HCT116 (cell line): ENCODE results near the gene CFAP99. TPM values are rescaled to one million over a fixed set of nuclear protein-coding genes. Genes with fewer than 3 reads are reported as not detected.

ENCODE experiments used
- ATAC-seq: fragments of 200-7000 bp; cut with Tn5 transposase; 2 replicates; pipeline ENCODE4 v1.9.1; 2020; ENCODE audit warnings: mild to moderate bottlenecking, moderate library complexity
- BruUV-seq: library from RNA; stranded (reverse); fragments of 400-500 nt; replicated peaks from 2 replicates; lab custom pipeline; 2021; lab: Mats Ljungman, UMichigan
- CTCF ChIA-PET: fragments of 300-600 bp; sonication (Branson Sonifier 250); formaldehyde crosslinking; loops from one replicate; lab custom pipeline; 2021; ENCODE audit warnings: antibody characterized with exemption; lab: Charles Lee
- POLR2A ChIA-PET: fragments of 300-600, 350-600 bp; sonication (Branson Sonifier 250); formaldehyde crosslinking; loops from one replicate; lab custom pipeline; 2021; ENCODE audit warnings: antibody characterized with exemption; lab: Charles Lee
- RAD21 ChIA-PET, 2 experiments: fragments of 300-600 bp; sonication (Branson Sonifier 250); formaldehyde crosslinking; loops; one replicate each; lab custom pipeline; 2023; ENCODE audit warnings: low total read pairs in 2 of 2; ENCODE audit not compliant: uncharacterized antibody in 2 of 2, unreplicated experiment in 2 of 2, low non-redundant PET in 1 of 2; lab: Charles Lee
- DNase-seq: peaks from one replicate; pipeline ENCODE4 v3.0.0-alpha.2; 2010; ENCODE audit warnings: low read depth, low spot score
- H2AFZ ChIP-seq: fragments of 200-600 bp; shearing (Covaris generic), sonication (generic); 2 replicates; pipeline ENCODE4 v1.6.1; 2017; ENCODE audit warnings: low read depth, mixed run types, mixed read lengths, antibody characterized with exemption, low read length; ENCODE audit not compliant: poor library complexity, severe bottlenecking
- H3K27ac ChIP-seq: 2 replicates; pipeline ENCODE4 v1.5.1; 2012; ENCODE audit warnings: low read depth, low read length
- H3K27me3 ChIP-seq: fragments of 200-600 bp; sonication (generic); 2 replicates; pipeline ENCODE4 v1.6.1; 2016; ENCODE audit warnings: mixed run types, low read length, mixed read lengths; ENCODE audit not compliant: insufficient read depth
- H3K36me3 ChIP-seq, 2 experiments: fragments of 200-500 bp in 1 of 2; fragments of 200-600 bp in 1 of 2; sonication (Bioruptor generic) in 1 of 2; sonication (generic) in 1 of 2; 2 replicates each; pipeline versions ENCODE4 v1.5.1 to v1.6.1; 2014 to 2016; ENCODE audit warnings: low read length in 2 of 2, inconsistent platforms in 1 of 2, mixed read lengths in 1 of 2, mixed run types in 1 of 2; ENCODE audit not compliant: insufficient read depth in 2 of 2, control insufficient read depth in 1 of 2
- H3K4me1 ChIP-seq, 2 experiments: fragments of 200-600 bp in 1 of 2; sonication (generic) in 1 of 2; 2 replicates each; pipeline versions ENCODE4 v1.5.1 to v1.6.1; 2012 to 2017; ENCODE audit warnings: low read length in 2 of 2, inconsistent platforms in 1 of 2, mild to moderate bottlenecking in 1 of 2, mixed read lengths in 1 of 2, mixed run types in 1 of 2, moderate library complexity in 1 of 2; ENCODE audit not compliant: insufficient read depth in 2 of 2, control insufficient read depth in 1 of 2
- H3K4me2 ChIP-seq: fragments of 200-600 bp; sonication (generic); 2 replicates; pipeline ENCODE4 v1.6.1; 2017; ENCODE audit warnings: mixed run types, low read length, mixed read lengths
- H3K4me3 ChIP-seq, 2 experiments: fragments of 200-600 bp in 1 of 2; sonication (generic) in 1 of 2; replicated peaks in 1 of 2; 2 replicates each; pipeline ENCODE4 v1.5.1; 2011 to 2016; ENCODE audit warnings: low read length in 2 of 2, control low read depth in 1 of 2, low read depth in 1 of 2, mild to moderate bottlenecking in 1 of 2, mixed read lengths in 1 of 2, mixed run types in 1 of 2
- H3K79me2 ChIP-seq: fragments of 200-600 bp; sonication (generic); 2 replicates; pipeline ENCODE4 v1.6.1; 2017; ENCODE audit warnings: mild to moderate bottlenecking, mixed run types, low read length, moderate library complexity, mixed read lengths; ENCODE audit not compliant: insufficient read depth
- H3K9ac ChIP-seq: fragments of 200-600 bp; sonication (generic); 2 replicates; pipeline ENCODE4 v1.6.1; 2016; ENCODE audit warnings: low read length, mixed read lengths
- H3K9me2 ChIP-seq: fragments of 200-600 bp; sonication (generic), shearing (Covaris generic); 2 replicates; pipeline ENCODE4 v1.6.1; 2017; ENCODE audit warnings: mixed run types, mild to moderate bottlenecking, moderate library complexity; ENCODE audit not compliant: insufficient read depth
- H3K9me3 ChIP-seq, 2 experiments: fragments of 200-500 bp in 1 of 2; fragments of 200-600 bp in 1 of 2; sonication (Bioruptor generic) in 1 of 2; sonication (generic) in 1 of 2; 2 replicates each; pipeline ENCODE4 v1.6.1; 2014 to 2017; ENCODE audit warnings: low read length in 2 of 2, mixed read lengths in 2 of 2, inconsistent platforms in 1 of 2, low read depth in 1 of 2, mild to moderate bottlenecking in 1 of 2, mixed run types in 1 of 2, moderate library complexity in 1 of 2; ENCODE audit not compliant: control insufficient read depth in 1 of 2, insufficient read depth in 1 of 2
- H4K20me1 ChIP-seq: fragments of 200-600 bp; sonication (generic), shearing (Covaris generic); 2 replicates; pipeline ENCODE4 v1.6.1; 2017; ENCODE audit warnings: mixed run types, mild to moderate bottlenecking, moderate library complexity; ENCODE audit not compliant: insufficient read depth
- CBX3 ChIP-seq: IDR thresholded peaks from 2 replicates; pipeline ENCODE4 v1.6.1; 2012; ENCODE audit warnings: low read depth
- CEBPB ChIP-seq: IDR thresholded peaks from 2 replicates; pipeline ENCODE4 v1.6.1; 2012; ENCODE audit warnings: low read depth
- ELF1 ChIP-seq: IDR thresholded peaks from 2 replicates; pipeline ENCODE4 v1.6.1; 2012; ENCODE audit warnings: low read depth, borderline replicate concordance
- EZH2 ChIP-seq: fragments of 200-600 bp; sonication (generic); IDR thresholded peaks from 2 replicates; pipeline ENCODE4 v1.6.1; 2017; ENCODE audit warnings: antibody characterized with exemption, mixed run types
- FOSL1 ChIP-seq: IDR thresholded peaks from 2 replicates; pipeline ENCODE4 v1.6.1; 2012; ENCODE audit warnings: low read depth
- POLR2A ChIP-seq: IDR thresholded peaks from 2 replicates; pipeline ENCODE4 v1.7.0; 2011; ENCODE audit warnings: borderline replicate concordance; ENCODE audit not compliant: insufficient read depth, insufficient read length; ENCODE audit errors: extremely low read depth
- SIN3A ChIP-seq: IDR thresholded peaks from 2 replicates; pipeline ENCODE4 v1.6.1; 2012; ENCODE audit warnings: low read depth
- SRF ChIP-seq: IDR thresholded peaks from 2 replicates; pipeline ENCODE4 v1.6.1; 2012; ENCODE audit warnings: low read depth
- YY1 ChIP-seq: IDR thresholded peaks from 2 replicates; pipeline ENCODE4 v1.6.1; 2011; ENCODE audit warnings: low read length, low read depth, moderate library complexity, mild to moderate bottlenecking; ENCODE audit not compliant: insufficient replicate concordance; ENCODE audit errors: extremely low read depth
- ZFX ChIP-seq: fragments of 450-650 bp; IDR thresholded peaks from 2 replicates; pipeline ENCODE4 v1.6.1; 2017
- ZNF274 ChIP-seq: fragments of 200-500 bp; sonication (Bioruptor generic); IDR thresholded peaks from 2 replicates; pipeline ENCODE4 v1.6.1; 2014; ENCODE audit warnings: mild to moderate bottlenecking, low read depth, low read length, inconsistent platforms
- intact Hi-C: fragments of 100-400 bp; cut with micrococcal nuclease; formaldehyde crosslinking; loops from 2 replicates; pipeline ENCODE4 v1.10.0; 2022
- total RNA-seq: library from RNA; stranded (reverse); gene quantifications from one replicate; pipeline ENCODE4 v1.2.1, GENCODE V29; 2021; ENCODE audit not compliant: unreplicated experiment
- TF ChIP-seq, protein P1 (sequence below): IDR thresholded peaks from 2 replicates; pipeline ENCODE4 v1.6.1; 2012; ENCODE audit warnings: low read depth
- TF ChIP-seq, protein P2 (sequence below): IDR thresholded peaks from 2 replicates; pipeline ENCODE4 v1.6.1; 2011; ENCODE audit warnings: mild to moderate bottlenecking, low read length, moderate library complexity; ENCODE audit not compliant: insufficient replicate concordance; ENCODE audit errors: extremely low read depth
- TF ChIP-seq, protein P3 (sequence below): IDR thresholded peaks from 2 replicates; pipeline ENCODE4 v1.6.1; 2012
- TF ChIP-seq, protein P4 (sequence below), 3 experiments: fragments of 200-600 bp in 1 of 3; sonication (generic) in 1 of 3; IDR thresholded peaks in 2 of 3; conservative IDR thresholded peaks in 1 of 3; 2 replicates each; pipeline ENCODE4 v1.5.1; 2012 to 2017; ENCODE audit warnings: low read depth in 2 of 3, low read length in 2 of 3, antibody characterized with exemption in 1 of 3, borderline replicate concordance in 1 of 3, control low read depth in 1 of 3, mild to moderate bottlenecking in 1 of 3, mixed read lengths in 1 of 3, mixed run types in 1 of 3, moderate library complexity in 1 of 3; ENCODE audit not compliant: insufficient read depth in 1 of 3

Gene CFAP99
- total RNA-seq, 1 experiment from 2014 or later = 0.42 TPM

DNA sequence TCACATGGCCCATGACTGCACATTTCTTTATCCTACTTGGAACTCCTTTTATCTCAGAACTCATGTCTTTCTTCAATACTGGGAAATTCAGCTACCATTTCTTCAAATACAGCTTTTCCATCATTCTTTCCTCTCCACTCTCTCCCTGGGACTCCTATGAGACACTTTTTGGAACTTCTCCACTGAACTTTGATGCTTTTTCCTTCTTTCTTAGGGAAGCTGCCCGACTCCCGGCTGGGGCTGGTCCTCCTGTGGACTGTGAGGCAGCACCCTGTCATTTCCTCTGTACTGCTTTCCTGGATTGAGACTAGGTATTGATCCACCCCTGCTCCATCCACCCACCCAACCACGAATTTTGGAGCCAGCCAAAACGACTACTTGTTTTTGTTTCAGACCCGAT, 40.4 kb upstream of the CFAP99 start:
- H3K9ac ChIP-seq = no peak overlapping the region
- no TSS peak for BruUV-seq
- no peak for ATAC-seq

More for the DNA sequence above, 40.4 kb upstream of the CFAP99 start:
- Histone ChIP-seq H3K4me2 (no peak overlapping the region), H3K36me3 (no peaks in the 10 kb centered on the region), H3K9me2 (no peaks in the 10 kb centered on the region), H4K20me1 (no peaks in the 10 kb centered on the region), H3K27ac (no peak overlapping the region), H3K79me2 (no peaks in the 10 kb centered on the region), H3K9me3 (no peaks in the 10 kb centered on the region), H3K4me3 (no peak overlapping the region), H3K4me1 (0 out of 4 replicates have a peak, but pooled peaks cover 0 to 3% of the 10 kb centered on the region in 2 experiments), H3K27me3 (no peaks in the 10 kb centered on the region), H2AFZ (no peak overlapping the region)
- ChIA-PET CTCF (no interaction called here), POLR2A (no interaction called here), RAD21 (no interaction called here)
- no peak for DNase-seq
- intact Hi-C loops = no loop called here
- TF ChIP-seq YY1 = no peak
- TF ChIP-seq ZFX = no peak
- TF ChIP-seq, protein P1, sequence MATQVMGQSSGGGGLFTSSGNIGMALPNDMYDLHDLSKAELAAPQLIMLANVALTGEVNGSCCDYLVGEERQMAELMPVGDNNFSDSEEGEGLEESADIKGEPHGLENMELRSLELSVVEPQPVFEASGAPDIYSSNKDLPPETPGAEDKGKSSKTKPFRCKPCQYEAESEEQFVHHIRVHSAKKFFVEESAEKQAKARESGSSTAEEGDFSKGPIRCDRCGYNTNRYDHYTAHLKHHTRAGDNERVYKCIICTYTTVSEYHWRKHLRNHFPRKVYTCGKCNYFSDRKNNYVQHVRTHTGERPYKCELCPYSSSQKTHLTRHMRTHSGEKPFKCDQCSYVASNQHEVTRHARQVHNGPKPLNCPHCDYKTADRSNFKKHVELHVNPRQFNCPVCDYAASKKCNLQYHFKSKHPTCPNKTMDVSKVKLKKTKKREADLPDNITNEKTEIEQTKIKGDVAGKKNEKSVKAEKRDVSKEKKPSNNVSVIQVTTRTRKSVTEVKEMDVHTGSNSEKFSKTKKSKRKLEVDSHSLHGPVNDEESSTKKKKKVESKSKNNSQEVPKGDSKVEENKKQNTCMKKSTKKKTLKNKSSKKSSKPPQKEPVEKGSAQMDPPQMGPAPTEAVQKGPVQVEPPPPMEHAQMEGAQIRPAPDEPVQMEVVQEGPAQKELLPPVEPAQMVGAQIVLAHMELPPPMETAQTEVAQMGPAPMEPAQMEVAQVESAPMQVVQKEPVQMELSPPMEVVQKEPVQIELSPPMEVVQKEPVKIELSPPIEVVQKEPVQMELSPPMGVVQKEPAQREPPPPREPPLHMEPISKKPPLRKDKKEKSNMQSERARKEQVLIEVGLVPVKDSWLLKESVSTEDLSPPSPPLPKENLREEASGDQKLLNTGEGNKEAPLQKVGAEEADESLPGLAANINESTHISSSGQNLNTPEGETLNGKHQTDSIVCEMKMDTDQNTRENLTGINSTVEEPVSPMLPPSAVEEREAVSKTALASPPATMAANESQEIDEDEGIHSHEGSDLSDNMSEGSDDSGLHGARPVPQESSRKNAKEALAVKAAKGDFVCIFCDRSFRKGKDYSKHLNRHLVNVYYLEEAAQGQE = no peak
- no peak for TF ChIP-seq CBX3
- TF ChIP-seq, protein P2, sequence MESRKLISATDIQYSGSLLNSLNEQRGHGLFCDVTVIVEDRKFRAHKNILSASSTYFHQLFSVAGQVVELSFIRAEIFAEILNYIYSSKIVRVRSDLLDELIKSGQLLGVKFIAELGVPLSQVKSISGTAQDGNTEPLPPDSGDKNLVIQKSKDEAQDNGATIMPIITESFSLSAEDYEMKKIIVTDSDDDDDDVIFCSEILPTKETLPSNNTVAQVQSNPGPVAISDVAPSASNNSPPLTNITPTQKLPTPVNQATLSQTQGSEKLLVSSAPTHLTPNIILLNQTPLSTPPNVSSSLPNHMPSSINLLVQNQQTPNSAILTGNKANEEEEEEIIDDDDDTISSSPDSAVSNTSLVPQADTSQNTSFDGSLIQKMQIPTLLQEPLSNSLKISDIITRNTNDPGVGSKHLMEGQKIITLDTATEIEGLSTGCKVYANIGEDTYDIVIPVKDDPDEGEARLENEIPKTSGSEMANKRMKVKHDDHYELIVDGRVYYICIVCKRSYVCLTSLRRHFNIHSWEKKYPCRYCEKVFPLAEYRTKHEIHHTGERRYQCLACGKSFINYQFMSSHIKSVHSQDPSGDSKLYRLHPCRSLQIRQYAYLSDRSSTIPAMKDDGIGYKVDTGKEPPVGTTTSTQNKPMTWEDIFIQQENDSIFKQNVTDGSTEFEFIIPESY = no peak
- TF ChIP-seq SIN3A = no peak
- no peak for TF ChIP-seq ZNF274
- TF ChIP-seq SRF = no peak
- TF ChIP-seq POLR2A = no peak
- no peak for TF ChIP-seq CEBPB
- TF ChIP-seq EZH2 = no peak
- no peak for TF ChIP-seq ELF1
- no peak for TF ChIP-seq FOSL1
- TF ChIP-seq, protein P3, sequence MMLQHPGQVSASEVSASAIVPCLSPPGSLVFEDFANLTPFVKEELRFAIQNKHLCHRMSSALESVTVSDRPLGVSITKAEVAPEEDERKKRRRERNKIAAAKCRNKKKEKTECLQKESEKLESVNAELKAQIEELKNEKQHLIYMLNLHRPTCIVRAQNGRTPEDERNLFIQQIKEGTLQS = no peak
- TF ChIP-seq, protein P4, sequence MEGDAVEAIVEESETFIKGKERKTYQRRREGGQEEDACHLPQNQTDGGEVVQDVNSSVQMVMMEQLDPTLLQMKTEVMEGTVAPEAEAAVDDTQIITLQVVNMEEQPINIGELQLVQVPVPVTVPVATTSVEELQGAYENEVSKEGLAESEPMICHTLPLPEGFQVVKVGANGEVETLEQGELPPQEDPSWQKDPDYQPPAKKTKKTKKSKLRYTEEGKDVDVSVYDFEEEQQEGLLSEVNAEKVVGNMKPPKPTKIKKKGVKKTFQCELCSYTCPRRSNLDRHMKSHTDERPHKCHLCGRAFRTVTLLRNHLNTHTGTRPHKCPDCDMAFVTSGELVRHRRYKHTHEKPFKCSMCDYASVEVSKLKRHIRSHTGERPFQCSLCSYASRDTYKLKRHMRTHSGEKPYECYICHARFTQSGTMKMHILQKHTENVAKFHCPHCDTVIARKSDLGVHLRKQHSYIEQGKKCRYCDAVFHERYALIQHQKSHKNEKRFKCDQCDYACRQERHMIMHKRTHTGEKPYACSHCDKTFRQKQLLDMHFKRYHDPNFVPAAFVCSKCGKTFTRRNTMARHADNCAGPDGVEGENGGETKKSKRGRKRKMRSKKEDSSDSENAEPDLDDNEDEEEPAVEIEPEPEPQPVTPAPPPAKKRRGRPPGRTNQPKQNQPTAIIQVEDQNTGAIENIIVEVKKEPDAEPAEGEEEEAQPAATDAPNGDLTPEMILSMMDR (IDR thresholded peaks at IDR 0.05 in 2 of 3, conservative IDR thresholded peaks at IDR 0.05 in 1 of 3; ENCODE audit: borderline replicate concordance in 1 of 3, insufficient read depth in 1 of 3, low read depth in 2 of 3, low read length in 2 of 3) = no peak
